Endometrium (tissue), 2 donors: Measurements from ENCODE around the gene SPC24.
"Not testable (repeated sequence)": the region's sequence is repeated elsewhere in the genome, so short reads cannot be mapped to it uniquely, and the experiment has no call there.

ENCODE experiments used
- FAIRE-seq: peaks from 2 replicates; lab custom pipeline; 2012; peaks lifted over from hg19 to GRCh38; lab: Jason Lieb, UNC
- donor health status: control.
- donor health status: control.

SPC24 gene

GRCh38 chr19:11124157-11124556 is 31.4 kb downstream of the SPC24 start:
- not testable (repeated sequence) for FAIRE-seq

GRCh38 chr19:11123114-11123513 is 32.5 kb downstream of the SPC24 start:
- FAIRE-seq: no peak

DNA sequence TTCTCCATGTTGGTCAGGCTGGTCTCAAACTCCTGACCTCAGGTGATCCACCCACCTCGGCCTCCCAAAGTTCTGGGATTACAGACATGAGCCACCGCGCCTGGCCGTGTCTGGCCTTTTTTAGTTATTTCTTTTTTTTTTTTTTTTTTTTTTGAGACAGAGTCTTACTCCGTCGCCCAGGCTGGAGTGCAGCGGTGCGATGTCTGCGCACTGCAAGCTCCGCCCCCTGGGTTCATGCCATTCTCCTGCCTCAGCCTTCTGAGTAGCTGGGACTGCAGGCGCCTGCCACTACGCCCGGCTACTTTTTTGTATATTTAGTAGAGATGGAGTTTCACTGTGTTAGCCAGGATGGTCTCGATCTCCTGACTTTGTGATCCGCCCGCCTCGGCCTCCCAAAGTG is 33.6 kb downstream of the SPC24 start:
- FAIRE-seq: not testable (repeated sequence)

DNA sequence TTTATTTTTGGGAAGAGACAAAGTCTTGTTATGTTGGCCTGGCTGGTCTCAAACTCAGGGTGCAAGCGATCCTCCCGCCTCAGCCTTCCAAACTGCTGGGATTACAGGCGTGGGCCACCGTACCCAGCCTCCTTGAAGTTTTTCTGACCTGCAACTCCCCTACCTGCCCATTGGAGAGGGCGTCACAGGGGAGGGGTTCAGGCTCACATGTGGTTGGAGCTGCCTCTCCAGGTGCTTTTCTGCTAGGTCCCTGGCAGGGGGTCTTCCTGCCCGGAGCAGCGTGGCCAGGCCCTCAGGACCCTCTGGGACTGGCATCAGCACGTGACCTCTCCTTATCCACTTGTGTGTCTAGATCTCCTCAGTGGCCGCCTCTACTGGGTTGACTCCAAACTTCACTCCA is 39.1 kb downstream of the SPC24 start:
- FAIRE-seq: no peak

DNA sequence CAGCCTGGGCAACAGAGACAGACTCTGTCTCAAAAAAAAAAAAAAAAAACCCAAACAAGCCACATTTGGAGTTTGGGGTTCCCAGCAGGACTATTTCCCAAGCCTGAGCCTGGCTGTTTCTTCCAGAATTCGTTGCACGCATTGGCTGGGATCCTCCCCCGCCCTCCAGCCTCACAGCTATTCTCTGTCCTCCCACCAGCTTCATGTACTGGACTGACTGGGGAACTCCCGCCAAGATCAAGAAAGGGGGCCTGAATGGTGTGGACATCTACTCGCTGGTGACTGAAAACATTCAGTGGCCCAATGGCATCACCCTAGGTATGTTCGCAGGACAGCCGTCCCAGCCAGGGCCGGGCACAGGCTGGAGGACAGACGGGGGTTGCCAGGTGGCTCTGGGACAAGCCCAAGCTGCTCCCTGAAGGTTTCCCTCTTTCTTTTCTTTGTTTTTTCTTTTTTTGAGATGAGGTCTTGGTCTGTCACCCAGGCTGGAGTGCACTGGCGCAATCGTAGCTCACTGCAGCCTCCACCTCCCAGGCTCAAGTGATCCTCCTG is 39.6 kb downstream of the SPC24 start:
- no peak for FAIRE-seq

DNA sequence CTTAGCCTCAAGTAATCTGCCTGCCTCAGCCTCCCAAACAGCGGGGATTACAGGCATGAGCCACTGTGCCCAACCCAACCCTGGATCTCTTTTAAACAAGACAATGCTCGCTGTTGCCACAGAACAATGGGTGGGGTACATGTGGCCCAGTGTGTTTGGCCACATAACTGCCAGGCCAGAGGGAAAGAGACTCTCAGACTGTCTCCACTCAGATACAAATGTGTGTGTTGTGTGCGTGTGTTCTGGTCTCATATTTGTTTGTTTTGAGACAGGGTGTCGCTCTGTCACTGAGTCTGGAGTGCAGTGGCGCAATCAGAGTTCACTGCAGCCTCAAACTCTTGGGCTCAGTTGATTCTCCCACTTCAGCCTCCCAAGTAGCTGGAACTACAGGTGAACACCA is 40.5 kb downstream of the SPC24 start:
- FAIRE-seq: no peak

DNA sequence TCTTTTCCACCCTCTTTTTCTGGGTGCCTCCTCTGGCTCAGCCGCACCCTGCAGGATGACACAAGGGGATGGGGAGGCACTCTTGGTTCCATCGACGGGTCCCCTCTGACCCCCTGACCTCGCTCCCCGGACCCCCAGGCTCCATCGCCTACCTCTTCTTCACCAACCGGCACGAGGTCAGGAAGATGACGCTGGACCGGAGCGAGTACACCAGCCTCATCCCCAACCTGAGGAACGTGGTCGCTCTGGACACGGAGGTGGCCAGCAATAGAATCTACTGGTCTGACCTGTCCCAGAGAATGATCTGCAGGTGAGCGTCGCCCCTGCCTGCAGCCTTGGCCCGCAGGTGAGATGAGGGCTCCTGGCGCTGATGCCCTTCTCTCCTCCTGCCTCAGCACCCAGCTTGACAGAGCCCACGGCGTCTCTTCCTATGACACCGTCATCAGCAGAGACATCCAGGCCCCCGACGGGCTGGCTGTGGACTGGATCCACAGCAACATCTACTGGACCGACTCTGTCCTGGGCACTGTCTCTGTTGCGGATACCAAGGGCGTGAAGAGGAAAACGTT is 42.4 kb downstream of the SPC24 start:
- no peak for FAIRE-seq

DNA sequence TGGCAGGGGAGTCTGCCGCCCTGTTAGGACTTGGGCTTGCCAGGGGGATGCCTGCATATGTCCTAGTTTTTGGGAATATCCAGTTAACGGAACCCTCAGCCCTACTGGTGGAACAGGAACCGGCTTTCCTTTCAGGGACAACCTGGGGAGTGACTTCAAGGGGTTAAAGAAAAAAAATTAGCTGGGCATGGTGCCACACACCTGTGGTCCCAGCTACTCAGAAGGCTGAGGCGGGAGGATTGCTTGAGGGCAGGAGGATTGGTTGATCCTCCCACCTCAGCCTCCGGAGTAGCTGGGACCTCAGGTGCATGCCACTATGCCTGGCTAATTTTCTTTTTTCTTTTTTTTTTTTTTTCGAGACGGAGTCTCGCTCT is 43.8 kb downstream of the SPC24 start:
- FAIRE-seq: no peak

DNA sequence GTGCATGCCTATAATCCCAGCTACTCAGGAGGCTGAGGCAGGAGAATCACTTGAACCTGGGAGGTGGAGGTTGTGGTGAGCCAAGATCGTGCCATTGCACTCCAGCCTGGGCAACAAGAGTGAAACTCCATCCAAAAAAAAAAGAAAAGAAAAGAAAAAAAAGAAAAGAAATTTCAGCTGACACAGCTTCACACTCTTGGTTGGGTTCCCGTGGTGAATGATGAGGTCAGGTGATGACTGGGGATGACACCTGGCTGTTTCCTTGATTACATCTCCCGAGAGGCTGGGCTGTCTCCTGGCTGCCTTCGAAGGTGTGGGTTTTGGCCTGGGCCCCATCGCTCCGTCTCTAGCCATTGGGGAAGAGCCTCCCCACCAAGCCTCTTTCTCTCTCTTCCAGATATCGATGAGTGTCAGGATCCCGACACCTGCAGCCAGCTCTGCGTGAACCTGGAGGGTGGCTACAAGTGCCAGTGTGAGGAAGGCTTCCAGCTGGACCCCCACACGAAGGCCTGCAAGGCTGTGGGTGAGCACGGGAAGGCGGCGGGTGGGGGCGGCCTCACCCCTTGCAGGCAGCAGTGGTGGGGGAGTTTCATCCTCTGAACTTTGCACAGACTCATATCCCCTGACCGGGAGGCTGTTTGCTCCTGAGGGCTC is 44.3 kb downstream of the SPC24 start:
- FAIRE-seq: no peak

DNA sequence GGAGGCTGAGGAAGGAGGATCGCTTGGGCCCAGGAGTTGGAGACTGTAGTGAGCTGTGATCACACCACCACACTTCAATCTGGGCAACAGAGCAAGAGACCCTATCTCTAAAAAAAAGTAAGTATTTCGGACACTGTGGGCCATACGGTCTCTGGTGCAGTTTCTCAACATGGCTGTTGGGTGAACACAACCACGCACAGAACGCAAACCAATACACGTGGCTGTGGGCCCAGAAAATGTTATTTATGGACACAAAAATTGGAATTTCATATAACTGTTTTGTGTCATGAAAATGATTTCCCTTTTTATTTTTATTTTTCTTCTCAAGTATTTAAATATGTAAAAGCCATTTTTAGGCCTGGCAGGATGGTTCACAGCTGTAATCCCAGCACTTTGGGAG is 46.8 kb downstream of the SPC24 start:
- FAIRE-seq: no peak

DNA sequence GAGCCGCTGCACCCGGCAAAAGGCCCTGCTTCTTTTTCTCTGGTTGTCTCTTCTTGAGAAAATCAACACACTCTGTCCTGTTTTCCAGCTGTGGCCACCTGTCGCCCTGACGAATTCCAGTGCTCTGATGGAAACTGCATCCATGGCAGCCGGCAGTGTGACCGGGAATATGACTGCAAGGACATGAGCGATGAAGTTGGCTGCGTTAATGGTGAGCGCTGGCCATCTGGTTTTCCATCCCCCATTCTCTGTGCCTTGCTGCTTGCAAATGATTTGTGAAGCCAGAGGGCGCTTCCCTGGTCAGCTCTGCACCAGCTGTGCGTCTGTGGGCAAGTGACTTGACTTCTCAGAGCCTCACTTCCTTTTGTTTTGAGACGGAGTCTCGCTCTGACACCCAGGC is 49.1 kb downstream of the SPC24 start:
- FAIRE-seq: no peak

DNA sequence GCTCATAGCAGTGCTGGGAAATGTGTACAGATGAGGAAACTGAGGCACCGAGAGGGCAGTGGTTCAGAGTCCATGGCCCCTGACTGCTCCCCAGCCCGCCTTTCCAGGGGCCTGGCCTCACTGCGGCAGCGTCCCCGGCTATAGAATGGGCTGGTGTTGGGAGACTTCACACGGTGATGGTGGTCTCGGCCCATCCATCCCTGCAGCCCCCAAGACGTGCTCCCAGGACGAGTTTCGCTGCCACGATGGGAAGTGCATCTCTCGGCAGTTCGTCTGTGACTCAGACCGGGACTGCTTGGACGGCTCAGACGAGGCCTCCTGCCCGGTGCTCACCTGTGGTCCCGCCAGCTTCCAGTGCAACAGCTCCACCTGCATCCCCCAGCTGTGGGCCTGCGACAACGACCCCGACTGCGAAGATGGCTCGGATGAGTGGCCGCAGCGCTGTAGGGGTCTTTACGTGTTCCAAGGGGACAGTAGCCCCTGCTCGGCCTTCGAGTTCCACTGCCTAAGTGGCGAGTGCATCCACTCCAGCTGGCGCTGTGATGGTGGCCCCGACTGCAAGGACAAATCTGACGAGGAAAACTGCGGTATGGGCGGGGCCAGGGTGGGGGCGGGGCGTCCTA is 50.5 kb downstream of the SPC24 start:
- FAIRE-seq: no peak

DNA sequence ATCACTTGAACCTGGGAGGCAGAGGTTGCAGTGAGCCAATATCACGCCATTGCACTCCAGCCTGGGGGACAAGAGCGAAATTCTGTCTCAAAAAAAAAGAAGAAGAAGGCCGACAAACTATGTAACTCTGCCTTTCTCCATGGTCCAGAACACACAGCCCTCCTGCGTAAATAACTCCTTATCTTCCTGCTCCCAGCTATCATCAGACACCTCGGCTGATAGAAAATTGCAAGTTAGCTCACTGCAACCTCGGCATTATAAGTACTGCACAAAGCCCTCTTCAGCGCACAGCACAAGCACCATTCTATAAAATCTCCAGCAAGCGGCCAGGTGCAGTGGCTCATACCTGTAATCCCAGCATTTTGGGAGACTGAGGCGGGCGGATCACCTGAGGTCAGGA is 51.9 kb downstream of the SPC24 start:
- not testable (repeated sequence) for FAIRE-seq

- FAIRE-seq: no peak
These were observed 52.6 kb downstream of the SPC24 start for GRCh38 chr19:11102944-11103343.

DNA sequence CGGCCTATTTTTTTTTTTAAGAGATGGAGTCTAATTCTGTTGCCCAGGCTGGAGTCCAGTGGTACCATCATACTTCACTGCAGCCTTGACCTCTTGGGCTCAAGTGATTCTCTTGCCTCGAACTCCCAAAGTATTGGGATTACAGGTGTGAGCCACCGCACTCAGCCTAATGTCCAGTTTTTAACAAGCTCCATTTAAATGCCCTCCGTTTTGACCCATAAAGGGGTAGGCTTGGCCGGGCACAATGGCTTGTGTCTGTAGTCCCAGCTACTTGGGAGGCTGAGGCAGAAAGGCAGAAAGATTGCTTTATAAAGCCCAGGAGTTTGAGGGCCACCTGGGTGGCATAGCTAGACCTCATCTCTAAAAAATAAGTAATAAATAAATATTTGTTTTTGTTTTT is 54.5 kb downstream of the SPC24 start:
- FAIRE-seq: no peak

DNA sequence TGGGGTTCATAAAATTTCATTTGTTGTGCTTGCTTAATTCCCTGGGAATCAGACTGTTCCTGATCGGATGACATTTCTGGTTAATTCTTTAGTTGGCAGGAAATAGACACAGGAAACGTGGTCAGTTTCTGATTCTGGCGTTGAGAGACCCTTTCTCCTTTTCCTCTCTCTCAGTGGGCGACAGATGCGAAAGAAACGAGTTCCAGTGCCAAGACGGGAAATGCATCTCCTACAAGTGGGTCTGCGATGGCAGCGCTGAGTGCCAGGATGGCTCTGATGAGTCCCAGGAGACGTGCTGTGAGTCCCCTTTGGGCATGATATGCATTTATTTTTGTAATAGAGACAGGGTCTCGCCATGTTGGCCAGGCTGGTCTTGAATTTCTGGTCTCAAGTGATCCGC is 55.5 kb downstream of the SPC24 start:
- no peak for FAIRE-seq

- FAIRE-seq: no peak
These were observed 56.7 kb downstream of the SPC24 start for GRCh38 chr19:11098861-11099260.

DNA sequence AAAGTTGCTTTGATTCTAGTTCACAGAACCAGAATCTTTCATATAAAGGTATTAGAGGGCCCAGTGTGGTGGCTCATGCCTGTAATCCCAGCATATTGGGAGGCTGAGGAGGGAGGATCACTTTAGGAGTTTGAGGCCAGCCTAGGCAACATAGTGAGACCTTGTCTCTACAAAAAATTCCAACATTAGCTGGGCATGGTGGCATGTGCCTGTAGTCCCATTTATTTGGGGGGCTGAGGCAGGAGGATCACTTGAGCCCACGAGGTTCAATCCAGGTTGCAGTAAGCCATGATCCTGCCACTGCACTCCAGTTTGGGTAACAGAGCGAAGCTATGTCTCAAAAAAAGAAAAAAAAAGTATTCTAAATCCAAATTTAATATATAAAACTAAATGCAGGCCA is 57.3 kb downstream of the SPC24 start:
- FAIRE-seq: no peak

- not testable (repeated sequence) for FAIRE-seq
These were observed 58.2 kb downstream of the SPC24 start for GRCh38 chr19:11097367-11097766.

DNA sequence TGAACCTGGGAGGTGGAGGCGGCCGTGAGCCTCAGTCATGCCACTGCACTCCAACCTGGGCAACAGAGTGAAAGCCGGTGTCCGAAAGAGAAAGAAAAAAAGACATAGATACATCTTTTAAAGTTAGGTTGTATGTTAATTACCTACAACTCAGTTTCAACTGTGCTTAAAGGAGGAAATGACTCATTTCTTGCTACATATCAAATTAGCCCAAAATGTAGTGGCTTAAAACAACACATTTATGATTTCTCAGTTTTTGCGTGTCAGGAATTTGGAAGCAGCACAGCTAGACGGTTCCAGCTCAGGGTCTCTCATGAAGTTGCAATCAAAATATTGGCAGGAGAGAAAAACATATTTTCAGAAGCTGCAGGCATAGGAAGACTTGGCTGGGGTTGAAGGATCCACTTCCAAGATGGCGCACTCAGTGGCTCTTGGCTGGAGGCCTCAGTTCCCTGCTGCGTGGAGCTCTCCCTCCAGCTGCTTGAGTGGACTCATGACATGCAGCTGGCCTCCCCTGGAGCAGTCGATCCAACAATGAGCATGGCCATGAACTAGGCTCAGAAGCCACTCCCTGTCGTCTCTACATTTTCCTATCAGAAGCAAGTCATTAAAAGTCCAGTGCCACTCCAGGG is 59.3 kb downstream of the SPC24 start:
- FAIRE-seq: no peak
